ENCODE results near the gene TRPM8. TPM values are rescaled to one million over a fixed set of nuclear protein-coding genes. Genes with fewer than 3 reads are reported as not detected.

Gene TRPM8
- total and polyA plus RNA-seq, 4 donors: 0.03 to 0.14 TPM; not detected in 2

DNA sequence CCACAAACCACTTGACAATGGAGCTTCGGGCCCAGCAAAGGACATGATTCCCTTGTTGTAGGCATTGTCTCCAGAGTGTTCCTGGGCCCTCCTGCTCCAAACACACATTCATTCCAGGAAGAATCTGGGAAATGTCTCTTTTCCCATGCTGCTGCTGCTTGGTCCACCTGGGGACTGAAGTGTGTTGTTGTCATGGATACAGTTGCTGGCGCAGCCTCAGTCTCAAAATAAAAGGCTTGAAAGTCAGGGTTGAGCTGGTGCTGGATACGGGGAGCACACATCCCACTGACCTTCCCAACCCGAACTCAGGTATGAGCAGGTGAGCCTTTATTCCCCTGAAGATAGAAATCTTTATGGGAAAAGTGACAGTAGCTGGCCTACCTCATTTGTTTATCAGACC is 102.7 kb downstream of the TRPM8 start:
- H3K27me3 ChIP-seq (ENCODE audit: control insufficient read depth in 3 of 3, insufficient read depth in 3 of 3, low read length in 2 of 3): no peaks in the 10 kb centered on the region
- peaks cover 0 to 5% (median 1%) of the 10 kb centered on the region in 4 donors for H3K9me3 ChIP-seq (ENCODE audit: control insufficient read depth in 4 of 4, insufficient read depth in 3 of 4, low read length in 3 of 4)
- TF ChIP-seq, protein P1, sequence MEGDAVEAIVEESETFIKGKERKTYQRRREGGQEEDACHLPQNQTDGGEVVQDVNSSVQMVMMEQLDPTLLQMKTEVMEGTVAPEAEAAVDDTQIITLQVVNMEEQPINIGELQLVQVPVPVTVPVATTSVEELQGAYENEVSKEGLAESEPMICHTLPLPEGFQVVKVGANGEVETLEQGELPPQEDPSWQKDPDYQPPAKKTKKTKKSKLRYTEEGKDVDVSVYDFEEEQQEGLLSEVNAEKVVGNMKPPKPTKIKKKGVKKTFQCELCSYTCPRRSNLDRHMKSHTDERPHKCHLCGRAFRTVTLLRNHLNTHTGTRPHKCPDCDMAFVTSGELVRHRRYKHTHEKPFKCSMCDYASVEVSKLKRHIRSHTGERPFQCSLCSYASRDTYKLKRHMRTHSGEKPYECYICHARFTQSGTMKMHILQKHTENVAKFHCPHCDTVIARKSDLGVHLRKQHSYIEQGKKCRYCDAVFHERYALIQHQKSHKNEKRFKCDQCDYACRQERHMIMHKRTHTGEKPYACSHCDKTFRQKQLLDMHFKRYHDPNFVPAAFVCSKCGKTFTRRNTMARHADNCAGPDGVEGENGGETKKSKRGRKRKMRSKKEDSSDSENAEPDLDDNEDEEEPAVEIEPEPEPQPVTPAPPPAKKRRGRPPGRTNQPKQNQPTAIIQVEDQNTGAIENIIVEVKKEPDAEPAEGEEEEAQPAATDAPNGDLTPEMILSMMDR (IDR thresholded peaks at IDR 0.05; ENCODE audit: control extremely low read depth, extremely low read depth): no peak
- DNase-seq: no peak
- H3K36me3 ChIP-seq (ENCODE audit: control insufficient read depth in 4 of 4, insufficient read depth in 4 of 4, low read length in 4 of 4): no peaks in the 10 kb centered on the region
- no peak for ATAC-seq (ENCODE audit: insufficient read depth, low FRiP score)
- H3K27ac ChIP-seq (ENCODE audit: low read depth in 1 of 2, low read length in 1 of 2): no peak overlapping the region
- H3K9ac ChIP-seq (ENCODE audit: insufficient read depth in 1 of 2, low read length in 2 of 2): no peak overlapping the region
- no peak overlapping the region for H3K4me3 ChIP-seq
- H3K4me1 ChIP-seq (ENCODE audit: control insufficient read depth in 5 of 5, insufficient read depth in 5 of 5, low read length in 5 of 5): no peaks in the 10 kb centered on the region
- 91 to 93% methylated on average over 4 of the region's 4 CpGs for WGBS, 2 donors

DNA sequence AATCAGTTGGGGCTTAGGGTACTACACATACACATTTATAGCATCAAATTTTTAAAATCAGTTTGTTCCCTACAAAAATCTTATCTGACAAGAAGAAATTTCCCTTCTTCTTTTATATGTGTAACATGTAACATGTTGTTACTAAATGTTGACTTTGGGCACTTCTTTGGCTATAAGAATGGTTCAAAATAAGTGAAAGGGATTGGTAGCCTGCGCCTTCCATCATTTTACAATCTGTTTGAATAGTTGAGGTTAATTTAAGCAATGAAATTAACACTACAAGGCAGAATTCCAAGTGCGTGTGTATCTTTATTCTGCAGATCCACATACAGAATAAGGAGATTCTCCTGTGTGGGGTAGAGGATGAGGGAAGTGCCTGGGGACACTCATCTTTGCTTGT is 103.2 kb downstream of the TRPM8 start:
- Histone ChIP-seq H3K9me3 (ENCODE audit: control insufficient read depth in 4 of 4, insufficient read depth in 3 of 4, low read length in 3 of 4) (peaks cover 0 to 5% (median 1%) of the 10 kb centered on the region in 4 donors), H3K27ac (ENCODE audit: low read depth in 1 of 2, low read length in 1 of 2) (no peak overlapping the region), H3K9ac (ENCODE audit: insufficient read depth in 1 of 2, low read length in 2 of 2) (no peak overlapping the region), H3K27me3 (ENCODE audit: control insufficient read depth in 3 of 3, insufficient read depth in 3 of 3, low read length in 2 of 3) (no peaks in the 10 kb centered on the region), H3K4me1 (ENCODE audit: control insufficient read depth in 5 of 5, insufficient read depth in 5 of 5, low read length in 5 of 5) (no peaks in the 10 kb centered on the region), H3K36me3 (ENCODE audit: control insufficient read depth in 4 of 4, insufficient read depth in 4 of 4, low read length in 4 of 4) (no peaks in the 10 kb centered on the region), H3K4me3 (no peak overlapping the region)
- ATAC-seq (ENCODE audit: insufficient read depth, low FRiP score) (no peak), DNase-seq (no peak)
- WGBS, 2 donors: 87 to 90% methylated on average over 2 of the region's 2 CpGs
- TF ChIP-seq, protein P1 (IDR thresholded peaks at IDR 0.05; ENCODE audit: control extremely low read depth, extremely low read depth): no peak

DNA sequence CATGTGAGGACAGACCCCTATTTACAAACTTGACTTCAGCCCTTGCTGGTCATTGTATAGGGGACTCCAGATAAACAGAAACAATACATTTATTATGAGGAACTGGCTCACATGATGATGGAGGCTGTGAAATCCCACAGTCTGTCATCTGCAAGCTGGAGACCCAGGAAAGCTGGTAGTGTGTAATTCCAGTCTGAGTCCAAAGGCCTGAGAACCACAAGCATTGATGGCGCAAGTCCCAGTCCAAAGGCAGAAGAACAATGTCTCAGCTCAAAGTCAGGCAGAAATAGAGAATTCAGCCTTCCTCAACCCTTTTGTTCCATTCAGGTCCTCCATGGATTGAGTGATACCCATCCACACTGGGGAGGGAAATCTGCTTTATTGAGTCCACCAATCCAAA is 105.3 kb downstream of the TRPM8 start:
- TF ChIP-seq, protein P1 (IDR thresholded peaks at IDR 0.05; ENCODE audit: control extremely low read depth, extremely low read depth): no peak
- ATAC-seq (ENCODE audit: insufficient read depth, low FRiP score) (no peak), DNase-seq (no peak)
- no peak overlapping the region for H3K4me3 ChIP-seq
- no peaks in the 10 kb centered on the region for H3K36me3 ChIP-seq (ENCODE audit: control insufficient read depth in 4 of 4, insufficient read depth in 4 of 4, low read length in 4 of 4)
- H3K9ac ChIP-seq (ENCODE audit: insufficient read depth in 1 of 2, low read length in 2 of 2): no peak overlapping the region
- H3K9me3 ChIP-seq (ENCODE audit: control insufficient read depth in 4 of 4, insufficient read depth in 3 of 4, low read length in 3 of 4): peaks cover 0 to 5% (median 1%) of the 10 kb centered on the region in 4 donors
- H3K27me3 ChIP-seq (ENCODE audit: control insufficient read depth in 3 of 3, insufficient read depth in 3 of 3, low read length in 2 of 3): no peaks in the 10 kb centered on the region
- H3K4me1 ChIP-seq (ENCODE audit: control insufficient read depth in 5 of 5, insufficient read depth in 5 of 5, low read length in 5 of 5): peaks cover 0 to 3% (median 2%) of the 10 kb centered on the region in 5 donors
- 95 to 98% methylated on average over 1 of the region's 1 CpG for whole genome bisulfite sequencing, 2 donors
- no peak overlapping the region for H3K27ac ChIP-seq (ENCODE audit: low read depth in 1 of 2, low read length in 1 of 2)

DNA sequence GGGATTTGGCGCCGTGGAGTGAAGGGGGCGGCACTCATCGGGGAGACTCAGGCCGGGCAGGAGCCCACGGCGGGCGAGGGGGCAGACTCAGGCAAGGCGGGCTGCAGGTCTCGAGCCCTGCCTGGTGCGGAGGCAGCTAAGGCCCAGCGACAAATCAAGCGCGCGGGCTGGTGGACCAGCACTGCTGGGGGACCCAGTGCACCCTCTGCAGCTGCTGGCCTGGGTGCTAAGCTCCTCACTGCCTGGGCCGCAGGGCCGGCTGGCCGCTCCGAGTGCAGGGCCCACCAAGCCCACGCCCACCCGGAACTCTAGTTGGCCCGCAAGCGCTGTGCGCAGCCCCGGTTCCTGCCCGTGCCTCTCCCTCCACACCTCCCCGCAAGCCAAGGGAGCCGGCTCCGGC is 107.1 kb downstream of the TRPM8 start:
- no peaks in the 10 kb centered on the region for H3K27me3 ChIP-seq (ENCODE audit: control insufficient read depth in 3 of 3, insufficient read depth in 3 of 3, low read length in 2 of 3)
- no peak overlapping the region for H3K4me3 ChIP-seq
- no peaks in the 10 kb centered on the region for H3K36me3 ChIP-seq (ENCODE audit: control insufficient read depth in 4 of 4, insufficient read depth in 4 of 4, low read length in 4 of 4)
- no peak overlapping the region for H3K27ac ChIP-seq (ENCODE audit: low read depth in 1 of 2, low read length in 1 of 2)
- no peak overlapping the region for H3K9ac ChIP-seq (ENCODE audit: insufficient read depth in 1 of 2, low read length in 2 of 2)
- TF ChIP-seq, protein P1 (IDR thresholded peaks at IDR 0.05; ENCODE audit: control extremely low read depth, extremely low read depth): no peak
- peaks cover 0 to 3% (median 2%) of the 10 kb centered on the region in 5 donors for H3K4me1 ChIP-seq (ENCODE audit: control insufficient read depth in 5 of 5, insufficient read depth in 5 of 5, low read length in 5 of 5)
- H3K9me3 ChIP-seq (ENCODE audit: control insufficient read depth in 4 of 4, insufficient read depth in 3 of 4, low read length in 3 of 4): peaks cover 0 to 5% (median 1%) of the 10 kb centered on the region in 4 donors
- no peak for DNase-seq
- ATAC-seq (ENCODE audit: insufficient read depth, low FRiP score): no peak
- WGBS, 2 donors: 92 to 98% methylated on average over 26 to 29 of the region's 29 CpGs

Measured in lung (tissue), 12 donors.